ENCODE data around the gene TMEM182.

The TMEM182 gene

DNA sequence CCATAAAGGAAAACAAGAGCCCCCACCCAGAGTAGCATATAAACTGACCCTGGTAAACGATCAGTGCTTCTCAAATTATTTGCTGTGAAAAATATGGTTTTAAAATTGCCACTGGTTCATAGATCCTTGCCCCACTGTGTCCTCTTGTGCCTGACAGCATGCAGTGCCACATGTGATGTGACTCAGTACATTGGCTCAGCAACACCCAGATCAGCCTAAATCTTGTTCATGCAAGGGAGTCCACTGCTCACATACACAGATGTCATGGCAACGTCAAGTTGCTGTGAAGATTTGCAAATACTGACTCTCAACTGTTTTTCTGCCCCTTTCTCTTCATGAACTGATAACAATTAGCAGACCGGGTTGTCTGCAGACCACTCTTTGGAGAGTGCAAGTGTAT lies 91.0 kb downstream of the TMEM182 start:
- DNase-seq (ENCODE audit: low read depth in 2 of 3, low spot score in 1 of 3) = no peak
